NT2/D1 (cell line): Measurements from ENCODE around the gene ZNFX1.

Experiments
- DNase-seq: peaks from one replicate; pipeline ENCODE4 v3.0.0-alpha.2; 2011; ENCODE audit warnings: low read depth, low spot score
- H3K27me3 ChIP-seq: 2 replicates; pipeline ENCODE4 v1.6.0; 2011; ENCODE audit warnings: mild to moderate bottlenecking; ENCODE audit not compliant: insufficient read length, insufficient read depth
- H3K36me3 ChIP-seq: 2 replicates; pipeline ENCODE4 v1.6.1; 2011; ENCODE audit warnings: mild to moderate bottlenecking, low read length, mixed read lengths; ENCODE audit not compliant: insufficient read depth, insufficient read length
- H3K4me1 ChIP-seq: 2 replicates; pipeline ENCODE4 v1.5.1; 2011; ENCODE audit not compliant: insufficient read depth, insufficient read length
- H3K4me3 ChIP-seq: 2 replicates; pipeline ENCODE4 v1.5.1; 2011; ENCODE audit warnings: low read depth; ENCODE audit not compliant: insufficient read length
- H3K9ac ChIP-seq: 2 replicates; pipeline ENCODE4 v1.6.0; 2011; ENCODE audit warnings: low read depth; ENCODE audit not compliant: insufficient read length
- H3K9me3 ChIP-seq: 2 replicates; pipeline ENCODE4 v1.5.1; 2011; ENCODE audit warnings: mild to moderate bottlenecking, low read length; ENCODE audit not compliant: insufficient read depth
- SUZ12 ChIP-seq: IDR thresholded peaks from 2 replicates; pipeline ENCODE4 v1.6.1; 2011; ENCODE audit not compliant: insufficient read length, insufficient read depth; ENCODE audit errors: extremely low read depth
- YY1 ChIP-seq: IDR thresholded peaks from 2 replicates; pipeline ENCODE4 v1.6.1; 2011; ENCODE audit not compliant: insufficient read length, insufficient read depth
- ZNF274 ChIP-seq: IDR thresholded peaks from 2 replicates; pipeline ENCODE4 v1.6.1; 2011; ENCODE audit warnings: mild to moderate bottlenecking, low read depth, low read length

Gene ZNFX1

DNA sequence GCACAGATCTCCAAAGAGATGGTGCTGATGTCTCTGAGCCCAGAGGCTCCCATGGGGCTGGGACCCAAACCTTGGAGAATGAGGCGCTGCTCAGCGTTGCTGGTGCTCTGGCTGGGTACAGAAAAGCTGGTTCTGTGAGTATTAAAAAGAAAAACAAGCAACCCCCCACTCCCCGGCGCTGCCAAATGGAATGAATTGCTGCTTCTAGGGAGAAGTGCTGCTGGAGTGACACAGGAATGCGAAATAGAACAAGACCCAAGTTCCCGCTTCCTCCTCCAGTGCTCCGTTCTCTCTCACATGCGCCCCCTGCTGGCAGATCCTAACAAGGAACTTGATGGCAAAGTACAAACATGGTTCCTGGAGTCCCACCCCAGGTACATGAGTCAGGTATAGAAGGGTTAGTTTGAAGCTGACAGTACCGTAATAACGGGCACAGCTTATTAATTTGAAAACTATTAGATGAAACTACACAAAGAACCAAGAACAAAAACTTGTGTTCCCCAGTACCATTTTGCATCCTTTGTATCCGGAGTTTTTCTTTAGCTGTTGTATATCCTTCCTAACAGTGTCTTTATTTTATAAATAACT lies 60.8 kb downstream of the ZNFX1 start:
- no peak overlapping the region for H3K4me3 ChIP-seq
- H3K9ac ChIP-seq, result no peak overlapping the region
- TF ChIP-seq SUZ12 (no peak), YY1 (no peak), ZNF274 (no peak)

DNA sequence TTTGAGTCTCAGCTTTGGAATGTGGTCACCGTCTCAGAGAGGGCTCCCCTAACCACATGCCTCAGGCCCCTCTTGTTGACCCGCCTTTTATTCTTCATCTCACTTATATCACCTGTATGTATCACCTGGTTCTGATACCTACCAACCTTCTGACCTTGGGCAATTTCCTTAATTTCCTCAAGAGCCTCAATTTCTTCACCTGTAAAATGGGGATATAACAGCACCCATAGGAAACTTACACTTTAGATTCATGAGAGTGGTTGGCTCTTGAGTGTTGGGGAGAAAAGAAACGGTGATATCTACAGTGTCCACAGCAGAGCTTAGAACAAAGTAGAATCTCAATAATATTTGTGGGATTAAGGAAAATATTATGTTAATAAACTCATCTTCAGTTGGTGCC lies 62.6 kb downstream of the ZNFX1 start:
- TF ChIP-seq YY1 (no peak), SUZ12 (no peak)

More for the DNA sequence above, 60.8 kb downstream of the ZNFX1 start:
- Histone ChIP-seq H3K4me1 (peaks cover 3% of the 10 kb centered on the region), H3K27me3 (no peaks in the 10 kb centered on the region), H3K9me3 (no peaks in the 10 kb centered on the region), H3K36me3 (peaks cover 20% of the 10 kb centered on the region)
- peak; percentile 95 for DNase-seq

GRCh38 chr20:49214571-49214970 lies 63.3 kb downstream of the ZNFX1 start:
- H3K9me3 ChIP-seq, result peaks cover 15% of the 10 kb centered on the region
- H3K4me1 ChIP-seq, result no peaks in the 10 kb centered on the region
- TF ChIP-seq YY1 (no peak), ZNF274 (no peak), SUZ12 (no peak)
- H3K36me3 ChIP-seq, result no peaks in the 10 kb centered on the region
- no peaks in the 10 kb centered on the region for H3K27me3 ChIP-seq
- DNase-seq, result no peak
- H3K4me3 ChIP-seq, result no peak overlapping the region
- H3K9ac ChIP-seq, result no peak overlapping the region

More for the DNA sequence above, 62.6 kb downstream of the ZNFX1 start:
- no peak overlapping the region for H3K9ac ChIP-seq
- peaks cover 3% of the 10 kb centered on the region for H3K36me3 ChIP-seq
- H3K27me3 ChIP-seq, result no peaks in the 10 kb centered on the region
- no peak overlapping the region for H3K4me3 ChIP-seq
- peaks cover 9% of the 10 kb centered on the region for H3K9me3 ChIP-seq
- no peak for DNase-seq
- peaks cover 2% of the 10 kb centered on the region for H3K4me1 ChIP-seq

GRCh38 chr20:49210757-49211110 lies 67.1 kb downstream of the ZNFX1 start:
- TF ChIP-seq SUZ12 (no peak), ZNF274 (no peak)
- peaks cover 15% of the 10 kb centered on the region for H3K9me3 ChIP-seq
- no peaks in the 10 kb centered on the region for H3K27me3 ChIP-seq
- H3K4me3 ChIP-seq, result no peak overlapping the region
- no peak for DNase-seq
- H3K9ac ChIP-seq, result no peak overlapping the region
- H3K36me3 ChIP-seq, result no peaks in the 10 kb centered on the region
- no peaks in the 10 kb centered on the region for H3K4me1 ChIP-seq

- Histone ChIP-seq H3K9ac (no peak overlapping the region), H3K4me3 (no peak overlapping the region), H3K9me3 (peaks cover 15% of the 10 kb centered on the region), H3K36me3 (no peaks in the 10 kb centered on the region), H3K27me3 (no peaks in the 10 kb centered on the region), H3K4me1 (no peaks in the 10 kb centered on the region)
- TF ChIP-seq ZNF274, result no peak
- TF ChIP-seq YY1, result no peak
- no peak for TF ChIP-seq SUZ12
- no peak for DNase-seq
These were observed 67.6 kb downstream of the ZNFX1 start for GRCh38 chr20:49210101-49210756.

DNA sequence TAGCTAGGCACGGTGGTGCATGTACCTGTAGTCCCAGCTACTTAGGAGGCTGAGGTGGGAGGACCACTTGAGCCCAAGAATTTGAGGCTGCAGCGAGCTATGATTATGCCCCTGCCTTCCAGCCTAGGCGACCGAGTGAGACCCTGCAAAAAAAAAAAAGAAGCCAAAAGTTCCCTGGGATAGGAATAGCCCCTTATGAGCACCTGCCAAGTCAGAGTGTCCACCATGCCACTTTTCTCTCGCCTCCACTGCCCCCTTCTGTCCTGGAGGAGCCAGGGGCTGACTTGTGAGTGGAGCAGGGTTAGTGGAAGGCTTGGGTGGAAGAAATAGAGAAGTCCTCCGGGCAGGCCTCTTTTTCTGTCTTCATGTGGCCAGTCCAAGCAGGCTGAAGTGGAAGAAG lies 70.8 kb downstream of the ZNFX1 start:
- Histone ChIP-seq H3K9ac (no peak overlapping the region), H3K9me3 (peaks cover 15% of the 10 kb centered on the region), H3K4me1 (no peaks in the 10 kb centered on the region), H3K27me3 (no peaks in the 10 kb centered on the region), H3K36me3 (no peaks in the 10 kb centered on the region), H3K4me3 (no peak overlapping the region)
- TF ChIP-seq YY1, result no peak
- TF ChIP-seq SUZ12, result no peak
- TF ChIP-seq ZNF274, result no peak
- no peak for DNase-seq

- Histone ChIP-seq H3K27me3 (no peaks in the 10 kb centered on the region), H3K9ac (no peak overlapping the region), H3K9me3 (no peaks in the 10 kb centered on the region), H3K4me1 (no peaks in the 10 kb centered on the region), H3K4me3 (no peak overlapping the region), H3K36me3 (no peaks in the 10 kb centered on the region)
- TF ChIP-seq YY1, result no peak
- TF ChIP-seq ZNF274, result no peak
- TF ChIP-seq SUZ12, result no peak
- DNase-seq, result no peak
These were observed 74.1 kb downstream of the ZNFX1 start for GRCh38 chr20:49203746-49204145.
